IMR-90 (cell line): ENCODE measurements around the gene DUSP10. TPM values are rescaled to one million over a fixed set of nuclear protein-coding genes. Genes with fewer than 3 reads are reported as not detected.

ENCODE experiments used
- ATAC-seq: fragments of 200-7000 bp; cut with Tn5 transposase; 2 replicates; pipeline ENCODE4 v1.9.1; 2020; ENCODE audit warnings: low read depth, mild to moderate bottlenecking, moderate library complexity
- BruUV-seq: library from RNA; stranded (reverse); fragments of 400-500 nt; replicated peaks from 2 replicates; lab custom pipeline; 2021; lab: Mats Ljungman, UMichigan
- CTCF ChIA-PET: fragments of 300-600 bp; formaldehyde crosslinking; extraction: SDS; loops from one replicate; lab custom pipeline; 2021; ENCODE audit warnings: antibody characterized with exemption; lab: Yijun Ruan, JAX
- POLR2A ChIA-PET: fragments of 300-600 bp; sonication (Branson Sonifier 250); formaldehyde crosslinking; loops from one replicate; lab custom pipeline; 2022; ENCODE audit warnings: antibody characterized with exemption; ENCODE audit not compliant: unreplicated experiment; lab: Charles Lee
- DNase-seq: peaks from one replicate; pipeline ENCODE4 v3.0.0; 2013
- H2AFZ ChIP-seq: replicated peaks from 2 replicates; pipeline ENCODE3; 2013; ENCODE audit warnings: low read length, mild to moderate bottlenecking; ENCODE audit not compliant: poor library complexity
- H2AK5ac ChIP-seq: 2 replicates; pipeline ENCODE4 v1.6.1; 2013; ENCODE audit warnings: low read depth, low read length, inconsistent platforms
- H2AK9ac ChIP-seq: replicated peaks from 2 replicates; pipeline ENCODE3; 2013; ENCODE audit warnings: mild to moderate bottlenecking, low read depth, low read length, moderate library complexity; ENCODE audit not compliant: poor library complexity
- H2BK120ac ChIP-seq: 2 replicates; pipeline ENCODE4 v1.6.1; 2013; ENCODE audit warnings: low read depth, low read length, inconsistent platforms
- H2BK15ac ChIP-seq: 3 replicates; pipeline ENCODE4 v1.6.1; 2013; ENCODE audit warnings: low read depth, low read length, inconsistent platforms
- H2BK20ac ChIP-seq: 2 replicates; pipeline ENCODE4 v1.6.1; 2013; ENCODE audit warnings: low read depth, mild to moderate bottlenecking, inconsistent platforms, low read length, moderate library complexity
- H2BK5ac ChIP-seq: 2 replicates; pipeline ENCODE4 v1.6.1; 2013; ENCODE audit warnings: mild to moderate bottlenecking, low read depth, low read length, inconsistent platforms; ENCODE audit not compliant: poor library complexity, severe bottlenecking
- H3K14ac ChIP-seq: replicated peaks from 2 replicates; pipeline ENCODE4 v1.6.1; 2013; ENCODE audit warnings: low read depth, low read length, inconsistent platforms
- H3K18ac ChIP-seq: 2 replicates; pipeline ENCODE4 v1.6.1; 2013; ENCODE audit warnings: low read depth, low read length, control low read depth
- H3K23ac ChIP-seq: 2 replicates; pipeline ENCODE4 v1.6.1; 2013; ENCODE audit warnings: low read depth, low read length, inconsistent platforms
- H3K27ac ChIP-seq: 2 replicates; pipeline ENCODE4 v1.5.1; 2013; ENCODE audit warnings: mild to moderate bottlenecking, control low read depth, low read length; ENCODE audit not compliant: insufficient read depth
- H3K27me3 ChIP-seq: 2 replicates; pipeline ENCODE4 v1.6.1; 2013; ENCODE audit warnings: low read length; ENCODE audit not compliant: control insufficient read depth, insufficient read depth
- H3K36me3 ChIP-seq: 2 replicates; pipeline ENCODE4 v1.6.1; 2013; ENCODE audit warnings: low read length, mixed read lengths; ENCODE audit not compliant: control insufficient read depth, insufficient read depth
- H3K4ac ChIP-seq: 2 replicates; pipeline ENCODE4 v1.6.1; 2013; ENCODE audit warnings: low read depth, low read length, inconsistent platforms
- H3K4me1 ChIP-seq: 2 replicates; pipeline ENCODE4 v1.6.1; 2013; ENCODE audit warnings: low read length, mixed read lengths; ENCODE audit not compliant: control insufficient read depth, insufficient read depth
- H3K4me2 ChIP-seq: 2 replicates; pipeline ENCODE4 v1.6.1; 2013; ENCODE audit warnings: low read depth, mild to moderate bottlenecking, control low read depth, low read length, moderate library complexity
- H3K4me3 ChIP-seq: 2 replicates; pipeline ENCODE4 v1.5.1; 2013; ENCODE audit warnings: low read depth, mild to moderate bottlenecking, control low read depth, low read length, moderate library complexity; ENCODE audit not compliant: insufficient read depth
- H3K56ac ChIP-seq: 2 replicates; pipeline ENCODE4 v1.6.1; 2013; ENCODE audit warnings: low read length, inconsistent platforms; ENCODE audit not compliant: insufficient read depth; ENCODE audit errors: extremely low read depth
- H3K79me1 ChIP-seq, 2 experiments: 2 replicates each; pipeline ENCODE4 v1.6.1; 2013; ENCODE audit warnings: low read length in 2 of 2, inconsistent platforms in 1 of 2, low read depth in 1 of 2
- H3K9ac ChIP-seq: 2 replicates; pipeline ENCODE4 v1.6.1; 2013; ENCODE audit warnings: low read depth, low read length, control low read depth
- H3K9me1 ChIP-seq: 2 replicates; pipeline ENCODE4 v1.6.1; 2013; ENCODE audit warnings: low read length, inconsistent platforms; ENCODE audit not compliant: insufficient read depth
- H3K9me3 ChIP-seq: 2 replicates; pipeline ENCODE4 v1.6.1; 2013; ENCODE audit warnings: low read length; ENCODE audit not compliant: control insufficient read depth, insufficient read depth
- H4K20me1 ChIP-seq: 2 replicates; pipeline ENCODE4 v1.6.1; 2013; ENCODE audit warnings: low read length, inconsistent platforms; ENCODE audit not compliant: insufficient read depth
- H4K5ac ChIP-seq: 2 replicates; pipeline ENCODE4 v1.6.1; 2013; ENCODE audit warnings: mild to moderate bottlenecking, low read depth, low read length, control low read depth
- H4K8ac ChIP-seq, 2 experiments: 2 replicates each; pipeline ENCODE4 v1.6.1; 2013; ENCODE audit warnings: low read depth in 2 of 2, low read length in 2 of 2, control low read depth in 1 of 2, inconsistent platforms in 1 of 2
- H4K91ac ChIP-seq: 2 replicates; pipeline ENCODE4 v1.6.1; 2013; ENCODE audit warnings: low read depth, low read length, inconsistent platforms; ENCODE audit not compliant: insufficient read depth
- CEBPB ChIP-seq: IDR thresholded peaks from 2 replicates; pipeline ENCODE4 v1.6.1; 2012; ENCODE audit warnings: low read depth, low read length, improper control_type of control experiment
- CHD1 ChIP-seq: IDR thresholded peaks from 2 replicates; pipeline ENCODE4 v1.6.1; 2012; ENCODE audit warnings: low read depth, low read length, improper control_type of control experiment
- FOS ChIP-seq: fragments of 150-350 bp; IDR thresholded peaks from 2 replicates; pipeline ENCODE4 v1.6.1; 2016; ENCODE audit warnings: low read depth, low read length
- MAFK ChIP-seq: IDR thresholded peaks from 2 replicates; pipeline ENCODE4 v1.6.1; 2012; ENCODE audit warnings: low read depth, low read length, improper control_type of control experiment
- MAZ ChIP-seq: IDR thresholded peaks from 2 replicates; pipeline ENCODE4 v1.6.1; 2012; ENCODE audit warnings: low read depth, mild to moderate bottlenecking, low read length, improper control_type of control experiment, moderate library complexity, borderline replicate concordance
- MXI1 ChIP-seq: IDR thresholded peaks from 2 replicates; pipeline ENCODE4 v1.6.1; 2012; ENCODE audit warnings: low read depth, mild to moderate bottlenecking, low read length, moderate library complexity, borderline replicate concordance
- NFE2L2 ChIP-seq: fragments of 150-350 bp; IDR thresholded peaks from 2 replicates; pipeline ENCODE4 v1.6.1; 2016; ENCODE audit warnings: low read depth, mild to moderate bottlenecking, low read length
- POLR2A ChIP-seq: IDR thresholded peaks from 2 replicates; pipeline ENCODE4 v1.6.1; 2012; ENCODE audit warnings: mild to moderate bottlenecking, low read depth, low read length
- RAD21 ChIP-seq: IDR thresholded peaks from 2 replicates; pipeline ENCODE4 v1.6.1; 2012; ENCODE audit warnings: low read length, improper control_type of control experiment
- RCOR1 ChIP-seq: IDR thresholded peaks from 2 replicates; pipeline ENCODE4 v1.6.1; 2012; ENCODE audit warnings: mild to moderate bottlenecking, low read length, improper control_type of control experiment; ENCODE audit not compliant: insufficient replicate concordance
- RFX5 ChIP-seq: IDR thresholded peaks from 2 replicates; pipeline ENCODE4 v1.8.0; 2012; ENCODE audit warnings: low read depth, mild to moderate bottlenecking, low read length, moderate library complexity
- SMC3 ChIP-seq: fragments of 150-350 bp; IDR thresholded peaks from 2 replicates; pipeline ENCODE4 v1.6.1; 2016; ENCODE audit warnings: low read depth, mild to moderate bottlenecking, antibody characterized with exemption, low read length, moderate library complexity
- WGBS, 2 experiments: methylation state at CpG; one replicate each; pipeline versions ENCODE4 v1.1.5 to v1.1.7; 2013; ENCODE audit warnings: missing lambda C conversion rate in 2 of 2; ENCODE audit not compliant: insufficient read length in 1 of 2; ENCODE audit errors: extremely low coverage in 2 of 2; 5-methylcytosine and 5-hydroxymethylcytosine counted together
- dilution Hi-C: fragments of 300-500 bp; cut with HindIII; formaldehyde crosslinking; loops from one replicate; pipeline ENCODE4 v1.14.3; 2018; ENCODE audit warnings: low sequenced_read_pairs; ENCODE audit not compliant: unreplicated experiment
- in situ Hi-C: fragments of 300-500 bp; cut with MboI; formaldehyde crosslinking; loops from 3 replicates; pipeline ENCODE4 v1.14.3; 2019; ENCODE audit warnings: low sequenced_read_pairs, inconsistent platforms, mixed read lengths
- intact Hi-C: fragments of 100-400 bp; cut with micrococcal nuclease; formaldehyde crosslinking; loops from 2 replicates; pipeline ENCODE4 v1.10.0; 2022
- polyA plus RNA-seq, 3 experiments: library from polyadenylated mRNA; depleted of rRNA; stranded (reverse); fragments of >200 nt; gene quantifications; 2 replicates each; pipeline ENCODE4 v1.2.3, GENCODE V29; 2012; ENCODE audit warnings: low replicate concordance in 1 of 3
- total RNA-seq: library from RNA; depleted of rRNA; stranded (reverse); fragments of >200 nt; gene quantifications from 2 replicates; pipeline ENCODE4 v1.2.3, GENCODE V29; 2012
- TF ChIP-seq, protein P1 (sequence below): fragments of 150-350 bp; IDR thresholded peaks from 2 replicates; pipeline ENCODE4 v1.6.1; 2017; ENCODE audit warnings: mild to moderate bottlenecking, antibody characterized with exemption, low read length, low read depth
- TF ChIP-seq, protein P2 (sequence below): conservative IDR thresholded peaks from 2 replicates; pipeline ENCODE4 v1.5.1; 2012; ENCODE audit warnings: mild to moderate bottlenecking, low read depth, low read length, improper control_type of control experiment
- TF ChIP-seq, protein P3 (sequence below): fragments of 150-350 bp; IDR thresholded peaks from 2 replicates; pipeline ENCODE4 v1.6.1; 2016; ENCODE audit warnings: low read depth, mild to moderate bottlenecking, low read length, moderate library complexity, borderline replicate concordance

The DUSP10 gene
- total and polyA plus RNA-seq, 2 of the 4 experiments (the other 2 are of a cell fraction): 41.7 to 59.1 TPM

DNA sequence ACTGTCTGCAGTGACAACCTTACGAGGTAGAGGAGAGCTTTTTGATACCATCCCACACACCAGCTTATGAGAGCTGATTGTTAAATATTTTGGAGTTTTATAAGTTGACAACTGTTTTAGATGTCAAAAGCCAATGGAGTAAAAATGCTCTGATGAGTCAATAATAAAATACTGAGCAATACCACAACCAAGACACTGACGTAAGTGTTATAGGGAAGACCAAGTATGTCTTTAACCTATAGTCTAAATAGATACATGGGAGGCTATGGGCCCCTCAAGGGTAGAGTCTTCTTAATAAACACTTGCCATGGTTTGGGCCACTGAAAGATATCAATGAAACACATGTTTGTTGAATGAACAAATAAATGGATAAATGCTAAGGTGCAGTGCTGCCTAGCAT lies 49.2 kb downstream of the DUSP10 start:
- Histone ChIP-seq H2AFZ (no peak overlapping the region), H3K56ac (no peak overlapping the region), H3K18ac (no peak overlapping the region), H3K36me3 (no peaks in the 10 kb centered on the region), H2BK5ac (no peak overlapping the region), H3K4me2 (no peak overlapping the region), H3K9me1 (no peaks in the 10 kb centered on the region), H3K14ac (no peak overlapping the region), H2BK120ac (no peak overlapping the region), H3K27me3 (no peaks in the 10 kb centered on the region), H3K9me3 (peaks cover 3% of the 10 kb centered on the region), H3K9ac (no peak overlapping the region), H2BK15ac (no peak overlapping the region), H3K4me1 (peaks cover 8% of the 10 kb centered on the region), H4K91ac (no peak overlapping the region), H3K4me3 (no peak overlapping the region), H3K4ac (no peak overlapping the region), H4K5ac (no peak overlapping the region), H3K79me1 (0 out of 4 replicates have a peak, but pooled peaks cover 0 to 3% of the 10 kb centered on the region in 2 experiments), H4K8ac (no peak overlapping the region), H2AK9ac (no peak overlapping the region), H3K23ac (no peak overlapping the region), H2BK20ac (no peak overlapping the region), H3K27ac (no peak overlapping the region), H2AK5ac (no peak overlapping the region), H4K20me1 (no peaks in the 10 kb centered on the region)
- WGBS, 2 experiments: no CpG with 5 or more reads among the region's 2 CpGs
- TF ChIP-seq CEBPB (no peak), MAZ (no peak), CHD1 (no peak), MXI1 (no peak), NFE2L2 (no peak), RCOR1 (no peak), SMC3 (no peak), POLR2A (no peak), FOS (no peak), RFX5 (no peak), MAFK (no peak), RAD21 (no peak)
- TF ChIP-seq, protein P1, sequence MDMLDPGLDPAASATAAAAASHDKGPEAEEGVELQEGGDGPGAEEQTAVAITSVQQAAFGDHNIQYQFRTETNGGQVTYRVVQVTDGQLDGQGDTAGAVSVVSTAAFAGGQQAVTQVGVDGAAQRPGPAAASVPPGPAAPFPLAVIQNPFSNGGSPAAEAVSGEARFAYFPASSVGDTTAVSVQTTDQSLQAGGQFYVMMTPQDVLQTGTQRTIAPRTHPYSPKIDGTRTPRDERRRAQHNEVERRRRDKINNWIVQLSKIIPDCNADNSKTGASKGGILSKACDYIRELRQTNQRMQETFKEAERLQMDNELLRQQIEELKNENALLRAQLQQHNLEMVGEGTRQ: no peak
- TF ChIP-seq, protein P2, sequence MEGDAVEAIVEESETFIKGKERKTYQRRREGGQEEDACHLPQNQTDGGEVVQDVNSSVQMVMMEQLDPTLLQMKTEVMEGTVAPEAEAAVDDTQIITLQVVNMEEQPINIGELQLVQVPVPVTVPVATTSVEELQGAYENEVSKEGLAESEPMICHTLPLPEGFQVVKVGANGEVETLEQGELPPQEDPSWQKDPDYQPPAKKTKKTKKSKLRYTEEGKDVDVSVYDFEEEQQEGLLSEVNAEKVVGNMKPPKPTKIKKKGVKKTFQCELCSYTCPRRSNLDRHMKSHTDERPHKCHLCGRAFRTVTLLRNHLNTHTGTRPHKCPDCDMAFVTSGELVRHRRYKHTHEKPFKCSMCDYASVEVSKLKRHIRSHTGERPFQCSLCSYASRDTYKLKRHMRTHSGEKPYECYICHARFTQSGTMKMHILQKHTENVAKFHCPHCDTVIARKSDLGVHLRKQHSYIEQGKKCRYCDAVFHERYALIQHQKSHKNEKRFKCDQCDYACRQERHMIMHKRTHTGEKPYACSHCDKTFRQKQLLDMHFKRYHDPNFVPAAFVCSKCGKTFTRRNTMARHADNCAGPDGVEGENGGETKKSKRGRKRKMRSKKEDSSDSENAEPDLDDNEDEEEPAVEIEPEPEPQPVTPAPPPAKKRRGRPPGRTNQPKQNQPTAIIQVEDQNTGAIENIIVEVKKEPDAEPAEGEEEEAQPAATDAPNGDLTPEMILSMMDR: no peak
- TF ChIP-seq, protein P3, sequence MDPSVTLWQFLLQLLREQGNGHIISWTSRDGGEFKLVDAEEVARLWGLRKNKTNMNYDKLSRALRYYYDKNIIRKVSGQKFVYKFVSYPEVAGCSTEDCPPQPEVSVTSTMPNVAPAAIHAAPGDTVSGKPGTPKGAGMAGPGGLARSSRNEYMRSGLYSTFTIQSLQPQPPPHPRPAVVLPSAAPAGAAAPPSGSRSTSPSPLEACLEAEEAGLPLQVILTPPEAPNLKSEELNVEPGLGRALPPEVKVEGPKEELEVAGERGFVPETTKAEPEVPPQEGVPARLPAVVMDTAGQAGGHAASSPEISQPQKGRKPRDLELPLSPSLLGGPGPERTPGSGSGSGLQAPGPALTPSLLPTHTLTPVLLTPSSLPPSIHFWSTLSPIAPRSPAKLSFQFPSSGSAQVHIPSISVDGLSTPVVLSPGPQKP: no peak
- dilution Hi-C loops: no loop called here
- no TSS peak for BruUV-seq
- in situ Hi-C loops: no loop called here
- no peak for DNase-seq
- intact Hi-C loops: no loop called here
- ATAC-seq: no peak
- POLR2A ChIA-PET: interaction anchor here (0.6 kb wide), 1 partner anchor 37 kb away, joined by 14 read pairs; no protein-coding TSS in a partner anchor
- CTCF ChIA-PET: interaction anchor here (0.6 to 0.7 kb wide), 2 partner anchors 12 to 15 kb away, joined by 3 to 4 read pairs; no protein-coding TSS in a partner anchor
